Psoas muscle (tissue), 8 donors: ENCODE measurements around the gene AGXT2. TPM values are rescaled to one million over a fixed set of nuclear protein-coding genes. Genes with fewer than 3 reads are reported as not detected.

Experiments used
- ATAC-seq, 4 donors: fragments of 200-7000 bp; cut with Tn5 transposase; one replicate each; pipeline ENCODE4 v1.9.1; 2020; ENCODE audit warnings: moderate library complexity in 3 of 4, mild to moderate bottlenecking in 2 of 4
- DNase-seq, 2 donors: peaks; one replicate each; pipeline ENCODE4 v3.0.0-alpha.2; 2020
- H3K27ac ChIP-seq: fragments of 200-600 bp; one replicate; pipeline ENCODE4 v1.8.0; 2022
- H3K27me3 ChIP-seq, 3 donors: fragments of 200-600 bp in 1 of 3; one replicate each; pipeline versions ENCODE4 v1.6.1 to v1.8.0; 2013 to 2022; ENCODE audit warnings: low read length in 2 of 3, mild to moderate bottlenecking in 2 of 3, moderate library complexity in 1 of 3; ENCODE audit not compliant: insufficient read depth in 3 of 3
- H3K36me3 ChIP-seq, 2 donors: fragments of 200-600 bp in 1 of 2; one replicate each; pipeline versions ENCODE4 v1.6.1 to v1.8.0; 2013 to 2022; ENCODE audit warnings: low read depth in 1 of 2, mild to moderate bottlenecking in 1 of 2, moderate library complexity in 1 of 2; ENCODE audit not compliant: insufficient read depth in 1 of 2
- H3K4me1 ChIP-seq: fragments of 200-600 bp; one replicate; pipeline ENCODE4 v1.8.0; 2022
- H3K4me3 ChIP-seq: fragments of 200-600 bp; one replicate; pipeline ENCODE4 v1.8.0; 2022; ENCODE audit warnings: mild to moderate bottlenecking
- H3K9me3 ChIP-seq: fragments of 200-600 bp; one replicate; pipeline ENCODE4 v1.8.0; 2022
- CTCF ChIP-seq: fragments of 200-600 bp; IDR thresholded peaks from one replicate; pipeline ENCODE4 v1.8.0; 2022; ENCODE audit warnings: antibody characterized with exemption
- WGBS, 3 donors: extraction: QIAGEN DNeasy Blood & Tissue Kit; methylation state at CpG; one replicate each; pipeline versions ENCODE4 v1.1.6 to v1.1.7; 2013; 5-methylcytosine and 5-hydroxymethylcytosine counted together
- intact Hi-C, 2 donors: fragments of 100-400 bp; cut with DNase I; formaldehyde crosslinking; loops; one replicate each; pipeline versions ENCODE4 v1.11.0 to v1.14.2; 2022
- polyA plus RNA-seq, 3 donors: library from polyadenylated mRNA; stranded (reverse); fragments of 200-250 nt; gene quantifications; one replicate each; pipeline ENCODE4 v1.2.3, GENCODE V29; 2013
- total RNA-seq, 4 donors: library from RNA; stranded (reverse); fragmentation: NEBNext Ultra II Directional in 2 of 4; extraction: Animal tissue kit (Norgen Biotek cat#: 25700) in 2 of 4; gene quantifications; one replicate each; pipeline versions ENCODE4 v1.2.1 to v1.2.4, GENCODE V29; 2021 to 2023
- donor health status: healthy with polysubstance abuse.
- donor health status: DM: no; HTN: no; CAD: no; lungs with moderate emphysema.
- donor health status: Bipolar disorder and iron deficiency.
- donor health status: healthy.
- donor health status: DM: yes; HTN: yes; CAD: no.
- donor health status: DM: no; HTN: no; CAD: no.
- donor health status: DM: no; HTN: no; CAD: no.
- donor health status: DM: yes; HTN: yes; CAD: no.

The AGXT2 gene
- total and polyA plus RNA-seq, 7 donors = not detected

- 75 to 88% (median 80%) methylated on average over 1 of the region's 1 CpG for WGBS, 3 donors
- TF ChIP-seq CTCF = no peak
- DNase-seq (no peak), ATAC-seq (no peak)
- Histone ChIP-seq H3K9me3 (no peaks in the 10 kb centered on the region), H3K4me3 (no peak overlapping the region), H3K4me1 (no peaks in the 10 kb centered on the region), H3K36me3 (no peaks in the 10 kb centered on the region), H3K27ac (no peak overlapping the region), H3K27me3 (no peaks in the 10 kb centered on the region)
- intact Hi-C loops = no loop called here
Observed at GRCh38 chr5:35069188-35069587, 21.4 kb upstream of the AGXT2 start.

GRCh38 chr5:35067985-35068384 is 20.2 kb upstream of the AGXT2 start:
- Histone ChIP-seq H3K4me3 (no peak overlapping the region), H3K36me3 (no peaks in the 10 kb centered on the region), H3K9me3 (no peaks in the 10 kb centered on the region), H3K27me3 (no peaks in the 10 kb centered on the region), H3K4me1 (no peaks in the 10 kb centered on the region), H3K27ac (no peak overlapping the region)
- DNase-seq = no peak
- WGBS, 3 donors = 74 to 84% (median 80%) methylated on average over 2 of the region's 2 CpGs
- intact Hi-C loops = no loop called here
- no peak for TF ChIP-seq CTCF
- ATAC-seq = no peak

- H3K4me1 ChIP-seq = no peaks in the 10 kb centered on the region
- DNase-seq (no peak), ATAC-seq (no peak)
- H3K4me3 ChIP-seq = no peak overlapping the region
- H3K9me3 ChIP-seq = no peaks in the 10 kb centered on the region
- TF ChIP-seq CTCF = no peak
- intact Hi-C loops = no loop called here
- H3K36me3 ChIP-seq = no peaks in the 10 kb centered on the region
- 86 to 98% (median 88%) methylated on average over 3 to 5 of the region's 5 CpGs for WGBS, 3 donors
- H3K27me3 ChIP-seq = no peaks in the 10 kb centered on the region
- H3K27ac ChIP-seq = no peak overlapping the region
Observed at GRCh38 chr5:35066260-35066795, 18.6 kb upstream of the AGXT2 start.

- Histone ChIP-seq H3K36me3 (no peaks in the 10 kb centered on the region), H3K27me3 (no peaks in the 10 kb centered on the region), H3K9me3 (no peaks in the 10 kb centered on the region), H3K4me1 (no peaks in the 10 kb centered on the region), H3K27ac (no peak overlapping the region), H3K4me3 (no peak overlapping the region)
- DNase-seq (no peak), ATAC-seq (peak in 1 of 4 donors; percentile 29)
- no peak for TF ChIP-seq CTCF
- intact Hi-C loops = no loop called here
- WGBS, 3 donors = 32 to 54% (median 42%) methylated on average over 4 of the region's 4 CpGs
Observed at GRCh38 chr5:35063414-35063813, 15.7 kb upstream of the AGXT2 start.

GRCh38 chr5:35061211-35061770 is 13.5 kb upstream of the AGXT2 start:
- intact Hi-C loops = no loop called here
- Histone ChIP-seq H3K36me3 (no peaks in the 10 kb centered on the region), H3K27ac (no peak overlapping the region), H3K27me3 (no peaks in the 10 kb centered on the region), H3K4me1 (no peaks in the 10 kb centered on the region), H3K9me3 (no peaks in the 10 kb centered on the region), H3K4me3 (no peak overlapping the region)
- no peak for TF ChIP-seq CTCF
- WGBS, 3 donors = 59 to 77% (median 71%) methylated on average over 2 of the region's 2 CpGs
- DNase-seq = no peak
- peak in 2 of 4 donors; percentile 45 for ATAC-seq
